NCI-H2196 (cell line): ENCODE data around the gene PEX16.

Source experiments
- DNase-seq: peaks from one replicate; lab custom pipeline; 2025; ENCODE audit not compliant: unreplicated experiment; lab: John Stamatoyannopoulos, UW

PEX16 gene

GRCh38 chr11:45931739-45932138 lies 14.1 kb upstream of the PEX16 start:
- no peak for DNase-seq

- DNase-seq = no peak
Measured at GRCh38 chr11:45930951-45931570, 13.4 kb upstream of the PEX16 start.

- peak; percentile 84 for DNase-seq
Measured at GRCh38 chr11:45930031-45930794, 12.5 kb upstream of the PEX16 start.

- DNase-seq = no peak
Measured at GRCh38 chr11:45929486-45930030, 11.9 kb upstream of the PEX16 start.

GRCh38 chr11:45928535-45929215 lies 11.0 kb upstream of the PEX16 start:
- DNase-seq = no peak

- DNase-seq = no peak
Measured at GRCh38 chr11:45927684-45928413, 10.2 kb upstream of the PEX16 start.

GRCh38 chr11:45927332-45927683 lies 9.6 kb upstream of the PEX16 start:
- no peak for DNase-seq

GRCh38 chr11:45926536-45927331 lies 9.1 kb upstream of the PEX16 start:
- no peak for DNase-seq

GRCh38 chr11:45926001-45926401 lies 8.3 kb upstream of the PEX16 start:
- no peak for DNase-seq

- no peak for DNase-seq
Measured at GRCh38 chr11:45925550-45925949, 7.9 kb upstream of the PEX16 start.

GRCh38 chr11:45924927-45925326 lies 7.2 kb upstream of the PEX16 start:
- DNase-seq = no peak

GRCh38 chr11:45924036-45924915 lies 6.6 kb upstream of the PEX16 start:
- no peak for DNase-seq

- DNase-seq = peak; percentile 78
Measured at GRCh38 chr11:45922425-45923082, 4.9 kb upstream of the PEX16 start, which contains the start of gene LARGE2. TSS of gene LARGE2 (plus strand) at chr11:45922656. CDS start at chr11:45922883, 227 bp downstream.

GRCh38 chr11:45921561-45922424 lies 4.1 kb upstream of the PEX16 start:
- peak; percentile 91 for DNase-seq

- DNase-seq = no peak
Measured at GRCh38 chr11:45920531-45921477, 3.1 kb upstream of the PEX16 start.

- DNase-seq = no peak
Measured at GRCh38 chr11:45919806-45920530, 2.3 kb upstream of the PEX16 start.
